Retina (tissue), 1 donor: ENCODE results near the gene ZNF837.
"Not testable (repeated sequence)": the region's sequence is repeated elsewhere in the genome, so short reads cannot be mapped to it uniquely, and the experiment has no call there.

ENCODE experiments used
- DNase-seq: peaks from one replicate; pipeline ENCODE4 v3.0.0-alpha.2; 2016

Gene ZNF837

GRCh38 chr19:58349590-58349989 is 31.2 kb downstream of the ZNF837 start:
- DNase-seq: no peak

- not testable (repeated sequence) for DNase-seq
Measured at GRCh38 chr19:58348080-58348479, 32.8 kb downstream of the ZNF837 start.

GRCh38 chr19:58346961-58347929 is 33.6 kb downstream of the ZNF837 start:
- DNase-seq: peak; percentile 87

GRCh38 chr19:58345558-58345957 is 35.3 kb downstream of the ZNF837 start:
- no peak for DNase-seq

GRCh38 chr19:58338825-58339558 is 41.8 kb downstream of the ZNF837 start:
- DNase-seq: no peak

GRCh38 chr19:58338336-58338735 is 42.5 kb downstream of the ZNF837 start:
- no peak for DNase-seq

- DNase-seq: no peak
Measured at GRCh38 chr19:58336820-58337219, 44.0 kb downstream of the ZNF837 start.

- DNase-seq: no peak
Measured at GRCh38 chr19:58336216-58336615, 44.6 kb downstream of the ZNF837 start.

- DNase-seq: no peak
Measured at GRCh38 chr19:58335630-58336029, 45.2 kb downstream of the ZNF837 start.

- no peak for DNase-seq
Measured at GRCh38 chr19:58334691-58335249, 46.1 kb downstream of the ZNF837 start.

GRCh38 chr19:58332697-58333096 is 48.1 kb downstream of the ZNF837 start:
- DNase-seq: no peak

GRCh38 chr19:58330458-58330857 is 50.4 kb downstream of the ZNF837 start:
- DNase-seq: no peak

- DNase-seq: no peak
Measured at GRCh38 chr19:58328999-58329398, 51.8 kb downstream of the ZNF837 start.

GRCh38 chr19:58326914-58327726 is 53.7 kb downstream of the ZNF837 start, which contains the start of gene ZSCAN22:
Gene ZSCAN22 (plus strand): TSS chr19:58326994. CDS start chr19:58334803, 7,809 bp downstream.
- peak; percentile 99 for DNase-seq

GRCh38 chr19:58326501-58326913 is 54.3 kb downstream of the ZNF837 start:
- DNase-seq: no peak

- DNase-seq: no peak
Measured at GRCh38 chr19:58325311-58326022, 55.4 kb downstream of the ZNF837 start.

GRCh38 chr19:58319241-58319640 is 61.6 kb downstream of the ZNF837 start:
- no peak for DNase-seq

- DNase-seq: no peak
Measured at GRCh38 chr19:58318297-58318696, 62.5 kb downstream of the ZNF837 start.
